NCI-H526 (cell line): ENCODE measurements around the gene ARHGEF25.
"Not testable (repeated sequence)": the region's sequence is repeated elsewhere in the genome, so short reads cannot be mapped to it uniquely, and the experiment has no call there.

Experiments
- DNase-seq, 2 experiments: peaks; one replicate each; lab custom pipeline; 2025; lab: John Stamatoyannopoulos, UW

Gene ARHGEF25

DNA sequence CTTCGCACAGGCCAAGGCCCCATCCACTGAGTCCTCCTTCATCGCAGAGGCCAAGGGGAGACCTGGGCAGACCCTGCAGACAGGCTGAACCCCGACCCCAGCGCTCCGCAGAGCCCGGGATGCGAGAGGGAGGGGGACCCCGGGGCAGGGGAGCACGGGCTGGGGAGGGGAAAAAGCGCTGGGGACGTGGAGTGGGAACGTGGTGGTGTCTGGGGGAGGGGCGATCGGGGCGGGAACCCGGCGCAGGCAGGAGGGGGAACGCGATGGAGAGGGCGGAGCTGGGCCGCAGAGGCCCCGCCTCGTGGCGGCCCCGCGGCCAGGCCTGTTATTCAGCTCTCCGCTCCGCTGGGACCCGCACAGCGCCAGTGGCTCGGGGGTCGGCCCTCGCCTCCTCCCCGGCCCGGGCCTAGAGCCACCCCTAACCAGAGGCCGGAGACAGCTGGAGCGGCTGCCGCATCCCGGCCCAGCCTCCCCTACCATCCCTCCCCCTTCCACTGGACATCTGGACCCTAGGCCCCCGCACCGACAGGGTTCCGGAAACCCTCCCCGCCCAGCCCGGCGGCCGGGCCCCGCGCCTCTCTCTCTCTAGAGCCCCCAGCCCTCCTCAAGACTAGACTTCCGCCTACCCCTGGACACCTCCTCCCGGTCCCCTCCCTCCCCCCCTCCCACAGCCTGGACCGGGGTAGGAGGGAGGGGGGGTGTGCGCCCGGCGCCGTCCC is at the start of gene ARHGEF25:
ARHGEF25 (plus strand) TSS at position 328 of the 719 bp plus-strand sequence. CDS start 460 bp downstream, outside the sequence.
- peak in 1 of 2 experiments; percentile 73 for DNase-seq

DNA sequence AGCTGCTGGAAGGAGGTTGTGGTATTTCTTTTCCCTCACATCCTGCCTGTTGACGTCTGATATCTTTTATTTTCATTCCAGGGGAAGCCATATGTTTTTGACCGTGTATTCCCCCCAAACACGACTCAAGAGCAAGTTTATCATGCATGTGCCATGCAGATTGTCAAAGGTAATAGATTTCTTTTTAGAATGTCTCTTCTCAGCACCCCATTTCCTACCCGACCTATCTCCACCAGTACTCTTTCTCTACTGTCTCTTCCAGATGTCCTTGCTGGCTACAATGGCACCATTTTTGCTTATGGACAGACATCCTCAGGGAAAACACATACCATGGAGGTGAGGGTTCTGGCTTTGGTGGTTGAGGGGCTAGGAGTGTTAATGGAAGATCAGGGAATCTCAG is 47.9 kb upstream of the ARHGEF25 start:
- DNase-seq, result no peak

DNA sequence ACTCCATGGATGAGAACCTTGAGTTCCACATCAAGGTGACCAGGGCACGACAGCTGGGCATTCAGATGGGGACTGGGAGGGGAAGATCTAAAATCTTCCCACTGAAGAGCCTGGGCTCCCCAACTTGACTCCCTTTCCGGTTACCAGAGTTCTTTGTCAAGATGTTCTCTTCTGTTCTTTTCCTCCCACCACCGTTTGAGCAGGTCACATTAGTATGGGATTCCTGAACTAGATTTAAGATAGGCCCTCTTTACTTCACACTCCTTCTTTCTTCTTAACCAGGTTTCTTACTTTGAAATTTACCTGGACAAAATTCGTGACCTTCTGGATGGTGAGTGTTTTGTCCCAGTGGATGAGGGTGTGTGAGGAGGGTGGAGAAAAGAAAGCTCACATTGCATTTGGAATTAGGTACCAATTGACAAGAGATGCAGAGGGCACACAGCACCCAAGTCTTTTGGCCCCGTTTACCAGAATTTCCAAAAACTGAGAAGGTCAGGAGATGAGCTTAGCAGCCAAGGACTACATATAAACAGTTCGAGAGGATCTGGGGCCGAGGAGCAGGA is 47.0 kb upstream of the ARHGEF25 start:
- DNase-seq, result no peak

DNA sequence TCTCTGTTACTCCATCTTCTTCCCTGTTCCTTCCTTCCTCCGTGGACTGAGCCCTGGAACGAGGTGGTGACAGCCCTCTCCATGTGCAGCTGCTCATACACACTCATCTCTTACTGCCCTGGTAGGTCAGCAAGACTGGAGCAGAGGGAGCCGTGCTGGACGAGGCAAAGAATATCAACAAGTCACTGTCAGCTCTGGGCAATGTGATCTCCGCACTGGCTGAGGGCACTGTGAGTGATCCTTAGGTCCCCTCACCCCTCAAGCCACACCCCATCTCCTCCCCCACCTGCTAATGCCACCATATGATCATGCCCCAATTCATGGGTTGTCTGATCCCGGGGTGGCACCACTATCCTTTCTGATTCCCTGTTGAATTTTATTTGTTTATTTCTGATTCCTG is 42.4 kb upstream of the ARHGEF25 start:
- DNase-seq, result no peak

DNA sequence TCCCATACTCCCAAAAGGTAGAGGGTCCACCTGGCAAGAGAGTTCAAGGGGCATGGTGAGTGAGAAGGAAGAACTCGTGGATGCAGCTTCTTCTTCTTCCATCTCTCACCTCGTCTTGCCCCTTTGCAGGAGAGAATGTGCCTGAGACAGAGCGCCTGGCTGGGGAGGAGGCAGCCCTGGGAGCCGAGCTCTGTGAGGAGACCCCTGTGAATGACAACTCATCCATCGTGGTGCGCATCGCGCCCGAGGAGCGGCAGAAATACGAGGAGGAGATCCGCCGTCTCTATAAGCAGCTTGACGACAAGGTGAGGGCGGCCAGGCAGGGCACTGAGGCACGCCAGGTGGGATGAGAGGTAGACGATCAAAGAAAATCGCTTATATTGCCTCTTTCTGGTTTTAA is 41.4 kb upstream of the ARHGEF25 start:
- no peak for DNase-seq

DNA sequence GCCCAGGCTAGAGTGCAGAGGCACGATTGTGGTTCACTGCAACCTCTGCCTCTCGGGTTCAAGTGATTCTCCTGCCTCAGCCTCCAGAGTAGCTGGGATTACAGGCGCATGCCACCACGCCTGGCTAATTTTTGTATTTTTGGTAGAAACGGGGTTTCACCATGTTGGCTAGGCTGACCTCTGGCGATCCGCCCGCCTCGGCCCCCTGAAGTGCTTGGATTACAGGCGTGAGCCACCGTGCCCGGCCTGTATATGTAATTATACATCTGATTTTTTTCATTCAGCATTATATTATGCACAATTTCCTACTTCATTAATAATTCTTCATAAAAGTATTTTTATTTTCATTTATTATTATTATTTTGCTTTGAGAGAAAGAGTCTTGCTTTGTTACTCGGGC is 40.8 kb upstream of the ARHGEF25 start:
- not testable (repeated sequence) for DNase-seq

DNA sequence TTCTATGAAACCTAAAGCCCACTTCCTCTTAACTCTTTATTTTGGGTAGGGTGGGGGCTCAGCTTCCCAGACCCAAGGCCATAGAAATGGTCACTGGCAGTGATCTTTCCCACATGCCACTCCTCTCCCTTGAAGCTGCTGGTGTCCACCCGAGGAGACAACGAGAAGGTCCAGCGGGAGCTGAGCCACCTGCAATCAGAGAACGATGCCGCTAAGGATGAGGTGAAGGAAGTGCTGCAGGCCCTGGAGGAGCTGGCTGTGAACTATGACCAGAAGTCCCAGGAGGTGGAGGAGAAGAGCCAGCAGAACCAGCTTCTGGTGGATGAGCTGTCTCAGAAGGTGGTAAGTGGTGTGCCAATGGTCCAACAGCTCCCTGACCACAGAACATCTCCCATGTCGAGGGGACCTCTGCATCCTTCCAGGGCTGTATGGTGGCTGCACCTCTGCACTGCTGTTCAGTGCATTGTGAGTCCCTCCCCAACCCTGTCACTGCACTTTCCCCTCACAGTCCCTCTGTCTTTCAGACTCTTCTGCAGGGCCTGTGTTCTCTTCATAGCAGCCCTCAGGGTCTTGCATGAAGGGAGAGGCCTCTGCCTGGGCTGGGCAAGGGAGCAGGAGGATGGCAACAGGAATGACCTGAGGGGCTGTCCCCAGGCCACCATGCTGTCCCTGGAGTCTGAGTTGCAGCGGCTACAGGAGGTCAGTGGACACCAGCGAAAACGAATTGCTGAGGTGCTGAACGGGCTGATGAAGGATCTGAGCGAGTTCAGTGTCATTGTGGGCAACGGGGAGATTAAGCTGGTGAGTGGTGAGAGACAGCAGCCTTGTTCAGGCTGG is 39.1 kb upstream of the ARHGEF25 start:
- DNase-seq, result no peak

DNA sequence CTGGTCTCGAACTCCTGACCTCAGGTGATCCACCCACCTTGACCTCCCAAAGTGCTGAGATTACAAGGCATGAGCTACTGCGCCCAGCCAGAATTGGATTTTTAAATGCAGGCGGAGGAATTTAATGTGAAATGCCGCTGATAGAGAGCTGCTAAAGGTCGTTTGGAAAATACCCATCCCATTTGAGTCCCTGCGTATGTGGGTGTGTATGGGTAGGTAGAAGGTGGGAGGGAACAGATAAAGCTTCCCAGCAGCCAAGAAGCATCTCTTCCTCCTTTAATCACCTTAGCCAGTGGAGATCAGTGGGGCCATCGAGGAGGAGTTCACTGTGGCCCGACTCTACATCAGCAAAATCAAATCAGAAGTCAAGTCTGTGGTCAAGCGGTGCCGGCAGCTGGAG is 36.4 kb upstream of the ARHGEF25 start:
- DNase-seq, result no peak

DNA sequence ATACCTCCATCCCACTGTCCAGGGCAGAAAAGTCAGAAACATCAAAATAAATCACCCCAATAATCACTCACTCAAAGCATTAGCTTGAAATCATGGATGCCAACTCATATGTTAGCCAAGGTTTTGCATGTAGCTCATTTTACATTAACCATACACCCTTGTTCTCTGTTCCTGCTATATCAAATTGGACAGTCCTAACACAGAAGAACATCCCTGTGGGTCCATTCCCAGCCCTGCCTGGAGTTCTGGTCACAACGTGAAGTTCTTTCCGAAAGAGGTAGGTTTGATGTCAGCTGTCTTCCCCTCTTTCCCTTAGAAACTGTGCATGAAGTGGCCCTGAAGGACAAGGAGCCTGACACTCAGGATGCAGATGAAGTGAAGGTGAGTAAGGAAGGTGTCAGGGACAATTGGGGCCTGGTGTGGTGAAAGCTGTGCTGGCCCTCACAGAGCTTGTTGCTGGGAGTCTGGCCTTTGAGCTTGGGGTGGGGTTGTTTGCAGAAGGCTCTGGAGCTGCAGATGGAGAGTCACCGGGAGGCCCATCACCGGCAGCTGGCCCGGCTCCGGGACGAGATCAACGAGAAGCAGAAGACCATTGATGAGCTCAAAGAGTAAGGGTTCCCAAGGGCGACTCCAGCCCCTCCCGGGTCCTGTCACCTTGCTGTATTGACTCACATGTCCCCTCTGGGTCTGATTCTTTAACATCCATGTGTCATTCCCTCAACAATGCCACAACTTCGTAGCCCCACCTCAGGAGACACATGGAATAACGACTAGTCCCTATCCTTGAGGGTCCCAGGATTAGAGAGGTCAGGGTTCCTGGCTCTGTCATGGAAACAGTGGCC is 35.2 kb upstream of the ARHGEF25 start:
- DNase-seq, result no peak

DNA sequence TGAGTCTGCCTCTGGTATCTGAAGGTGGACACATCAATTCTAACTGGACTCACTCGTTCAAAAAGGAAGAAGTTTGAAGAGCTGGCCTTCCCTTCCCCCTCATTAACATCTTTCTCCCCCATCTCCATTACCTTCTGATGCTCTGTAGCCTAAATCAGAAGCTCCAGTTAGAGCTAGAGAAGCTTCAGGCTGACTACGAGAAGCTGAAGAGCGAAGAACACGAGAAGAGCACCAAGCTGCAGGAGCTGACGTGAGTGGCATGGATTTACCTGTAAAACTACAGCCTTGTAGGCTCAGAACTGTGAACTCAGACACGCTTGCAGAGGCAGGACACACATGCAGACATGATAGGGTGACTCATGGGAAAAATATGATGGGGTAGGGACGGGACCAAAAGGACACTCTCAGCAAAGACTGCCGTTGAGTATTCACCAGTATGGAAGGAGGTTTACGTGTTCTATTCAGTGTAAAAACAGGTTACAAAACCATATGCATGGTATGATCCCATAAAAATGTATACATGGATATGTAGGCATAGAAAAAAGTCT is 34.5 kb upstream of the ARHGEF25 start:
- DNase-seq, result no peak

DNA sequence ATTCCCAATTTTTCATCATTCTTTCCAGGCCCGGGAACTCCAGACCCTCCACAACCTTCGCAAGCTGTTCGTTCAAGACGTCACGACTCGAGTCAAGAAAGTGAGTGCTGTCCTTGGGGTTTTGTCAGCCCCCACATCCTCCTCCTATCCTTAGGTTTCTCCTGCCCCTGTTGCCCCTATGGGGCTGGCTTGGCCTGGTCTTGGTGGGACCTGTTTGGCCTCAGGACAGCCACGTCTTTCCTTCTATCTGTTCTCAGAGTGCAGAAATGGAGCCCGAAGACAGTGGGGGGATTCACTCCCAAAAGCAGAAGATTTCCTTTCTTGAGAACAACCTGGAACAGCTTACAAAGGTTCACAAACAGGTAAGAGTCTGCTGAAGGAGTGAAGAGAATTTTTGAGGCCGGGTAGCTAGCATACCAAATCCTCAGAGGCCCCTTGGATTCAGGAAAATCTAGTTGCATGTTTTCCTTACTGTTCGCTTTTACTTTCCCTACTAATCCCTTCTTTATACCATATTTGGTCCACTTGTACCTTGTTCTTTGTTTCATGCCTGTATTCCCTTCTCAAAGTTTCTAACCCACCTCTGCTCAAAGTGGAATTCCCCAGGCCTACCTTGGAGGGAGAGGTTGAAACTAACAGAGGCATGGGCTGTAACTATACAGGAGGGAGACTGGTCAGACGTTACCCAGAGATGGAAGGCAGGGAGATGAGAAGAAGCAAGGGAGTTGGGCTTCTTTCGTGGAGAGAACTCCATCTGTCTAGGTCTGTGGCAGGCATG is 33.1 kb upstream of the ARHGEF25 start:
- no peak for DNase-seq

DNA sequence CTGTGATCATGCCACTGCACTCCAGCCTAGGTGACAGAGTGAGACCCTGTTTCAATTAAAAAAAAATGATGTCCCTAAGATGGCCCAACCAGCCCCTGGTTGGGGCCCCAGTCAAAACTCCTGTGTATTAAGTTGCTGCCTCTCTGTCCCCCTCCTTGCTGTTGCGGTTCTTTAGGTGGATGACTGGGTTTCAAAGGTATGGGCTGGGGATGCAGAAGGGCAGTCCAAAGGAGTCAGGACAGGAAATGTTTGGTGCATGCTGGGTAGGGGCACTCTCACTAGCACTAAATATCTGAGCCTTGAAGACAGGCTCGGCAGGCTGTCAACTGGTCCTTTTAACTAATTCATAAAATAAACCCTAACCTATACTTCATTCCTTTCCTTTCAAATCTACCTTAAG is 32.2 kb upstream of the ARHGEF25 start:
- DNase-seq, result no peak

DNA sequence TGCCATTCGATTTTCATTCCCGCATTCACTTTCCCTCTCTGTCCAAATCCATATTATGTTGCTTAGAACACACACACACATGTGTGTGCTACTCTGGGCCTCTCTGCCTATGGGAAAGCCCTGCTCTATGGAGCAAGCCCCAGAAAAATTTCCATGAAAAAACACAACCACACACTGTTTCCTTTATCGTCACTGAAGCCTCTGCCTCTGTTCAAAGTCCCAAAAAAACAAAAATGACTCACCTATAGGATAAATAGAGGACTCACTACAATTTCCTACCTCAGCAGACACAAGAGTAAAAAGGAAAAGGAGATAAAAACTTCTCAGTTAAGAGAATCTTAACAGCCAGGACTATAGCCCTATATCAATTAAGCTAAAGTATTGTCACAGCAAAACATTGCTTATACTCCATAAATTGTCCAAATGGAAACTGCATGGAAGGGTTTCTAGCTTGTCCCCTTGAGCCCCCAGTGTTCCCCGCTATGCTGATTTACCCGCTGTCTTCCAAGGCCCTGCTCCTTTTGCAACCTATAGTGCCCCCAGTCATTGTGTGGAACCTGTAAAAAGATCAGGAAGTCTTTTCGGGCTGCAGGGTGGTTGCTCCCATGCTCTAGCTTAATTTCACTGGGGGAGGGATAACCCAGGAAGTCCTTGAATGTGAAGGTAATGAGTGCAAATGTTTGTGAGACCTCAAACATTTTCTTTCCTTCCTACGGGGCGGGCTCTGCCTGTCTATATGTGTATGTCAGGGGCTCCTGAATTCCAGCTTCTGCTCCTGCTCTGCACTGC is 31.4 kb upstream of the ARHGEF25 start:
- DNase-seq, result no peak

DNA sequence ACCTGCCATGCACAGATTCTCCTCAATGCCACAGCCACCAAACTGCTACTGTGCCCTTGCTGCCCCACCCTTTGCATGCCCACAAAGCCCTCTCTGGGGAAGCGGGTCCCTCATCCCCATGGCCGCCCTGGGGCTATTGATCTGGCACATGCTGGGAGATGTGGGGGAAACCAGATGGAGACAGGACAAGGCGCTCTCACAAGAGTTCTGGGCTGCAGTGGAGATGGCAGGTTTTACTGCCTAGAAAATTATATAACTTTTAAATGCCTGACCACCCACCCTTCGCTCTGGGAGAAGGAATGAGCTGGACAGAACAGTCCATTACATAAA is 30.8 kb upstream of the ARHGEF25 start:
- DNase-seq, result no peak

DNA sequence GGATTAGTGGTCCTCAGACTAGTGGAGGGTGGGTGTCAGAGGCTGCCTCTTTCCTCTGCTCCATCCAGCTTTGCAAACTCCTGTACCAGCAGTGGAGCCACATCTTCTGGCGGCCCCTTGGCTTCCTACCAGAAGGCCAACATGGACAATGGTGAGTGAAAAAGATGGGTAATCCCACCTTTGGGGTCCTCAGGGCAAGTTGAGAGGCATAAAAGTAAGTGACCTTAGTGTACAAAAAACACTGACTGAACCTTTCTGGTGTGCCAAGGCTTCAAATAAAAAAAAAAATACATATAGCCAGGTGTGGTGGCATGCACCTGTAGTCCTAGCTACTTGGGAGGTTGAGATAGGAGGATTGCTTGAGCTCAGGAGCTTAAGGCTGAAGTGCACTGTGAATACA is 29.4 kb upstream of the ARHGEF25 start:
- DNase-seq, result no peak

DNA sequence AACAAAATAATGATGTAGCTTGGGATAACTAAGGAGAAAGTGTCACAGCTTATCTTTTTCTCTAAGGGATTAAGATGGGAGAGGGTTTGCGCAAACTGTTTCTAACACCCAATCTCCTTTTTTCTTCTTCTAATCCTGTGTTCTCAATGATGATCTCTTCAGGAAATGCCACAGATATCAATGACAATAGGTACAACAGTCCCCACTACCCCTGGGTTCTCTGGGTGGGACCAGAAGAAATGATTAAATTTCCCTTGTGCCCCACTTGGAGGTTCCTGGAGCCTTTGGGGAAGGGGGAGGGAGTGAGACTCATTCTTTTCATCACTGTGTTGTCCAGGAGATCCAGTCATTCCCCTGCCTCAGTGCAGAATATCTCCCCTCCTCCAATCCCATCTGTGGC is 28.8 kb upstream of the ARHGEF25 start:
- no peak for DNase-seq

DNA sequence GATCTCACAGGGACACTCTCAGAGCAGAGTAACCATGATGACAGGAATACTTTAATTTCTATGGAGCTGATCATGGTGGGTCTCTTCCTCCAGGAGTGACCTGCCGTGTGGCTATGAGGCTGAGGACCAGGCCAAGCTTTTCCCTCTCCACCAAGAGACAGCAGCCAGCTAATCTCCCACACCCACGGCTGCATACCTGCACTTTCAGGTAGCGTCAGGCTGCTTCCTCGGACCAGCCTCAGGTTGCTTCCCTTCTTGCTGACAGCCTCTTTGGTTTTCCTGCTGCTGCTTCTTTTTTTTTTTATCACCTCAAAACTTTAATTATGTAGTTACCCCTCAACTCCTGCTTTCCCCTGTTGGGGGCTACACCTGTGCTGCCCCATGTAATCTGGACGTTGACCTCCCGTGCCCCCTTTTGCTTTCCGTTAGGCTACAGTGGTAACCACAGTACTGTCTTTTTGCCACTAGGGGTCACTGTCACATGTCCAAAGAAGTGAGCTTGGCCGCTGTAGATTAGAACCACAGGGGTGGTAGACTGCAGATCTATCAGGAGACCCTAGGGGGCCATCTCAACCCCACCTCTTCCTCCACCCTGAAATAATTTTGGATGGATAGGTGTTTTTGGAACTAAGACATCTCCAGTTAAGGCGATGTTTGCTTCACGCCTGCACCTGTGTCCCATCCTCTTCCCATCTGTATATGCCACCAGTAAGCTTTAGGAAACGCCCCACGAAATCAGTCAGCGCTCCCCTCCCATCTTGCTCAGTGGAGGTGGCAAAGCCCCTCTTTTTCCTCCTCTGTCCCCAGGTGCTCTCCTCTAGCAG is 28.0 kb upstream of the ARHGEF25 start:
- DNase-seq, result peak; percentile 57 to 88

DNA sequence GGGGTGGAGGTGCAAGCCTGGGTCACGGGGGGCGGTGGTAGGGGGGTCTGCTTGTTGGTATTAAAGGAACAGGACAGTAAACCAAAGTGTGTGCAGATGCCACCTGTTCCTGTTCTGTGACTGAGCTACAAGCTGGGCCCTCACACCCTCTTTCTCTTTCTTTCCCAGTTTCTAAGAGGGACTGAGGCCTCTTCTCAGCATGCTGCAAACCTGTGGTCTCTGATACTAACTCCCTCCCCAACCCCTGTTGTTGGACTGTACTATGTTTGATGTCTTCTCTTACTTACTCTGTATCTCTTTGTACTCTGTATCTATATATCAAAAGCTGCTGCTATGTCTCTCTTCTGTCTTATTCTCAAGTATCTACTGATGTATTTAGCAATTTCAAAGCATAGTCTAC is 27.2 kb upstream of the ARHGEF25 start:
- no peak for DNase-seq

DNA sequence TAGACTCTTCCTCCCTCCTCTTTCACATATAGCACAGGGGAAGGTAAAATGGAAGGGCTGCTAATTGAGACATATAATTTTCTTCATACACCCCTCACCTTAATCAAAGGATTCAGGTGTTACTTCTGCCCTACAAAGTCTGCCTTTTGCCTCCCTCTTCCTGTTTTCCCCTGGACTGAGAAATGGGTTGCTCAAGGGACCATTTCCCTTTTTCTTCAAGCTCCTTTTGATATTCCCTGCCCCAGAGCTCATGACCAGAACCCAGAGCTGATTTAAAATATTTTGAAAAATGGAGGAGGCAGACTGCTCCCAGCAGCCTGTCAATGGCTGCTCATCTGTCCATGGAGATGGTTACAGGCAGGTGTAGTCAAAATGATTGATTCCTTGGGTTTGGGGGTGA is 26.5 kb upstream of the ARHGEF25 start:
- no peak for DNase-seq

DNA sequence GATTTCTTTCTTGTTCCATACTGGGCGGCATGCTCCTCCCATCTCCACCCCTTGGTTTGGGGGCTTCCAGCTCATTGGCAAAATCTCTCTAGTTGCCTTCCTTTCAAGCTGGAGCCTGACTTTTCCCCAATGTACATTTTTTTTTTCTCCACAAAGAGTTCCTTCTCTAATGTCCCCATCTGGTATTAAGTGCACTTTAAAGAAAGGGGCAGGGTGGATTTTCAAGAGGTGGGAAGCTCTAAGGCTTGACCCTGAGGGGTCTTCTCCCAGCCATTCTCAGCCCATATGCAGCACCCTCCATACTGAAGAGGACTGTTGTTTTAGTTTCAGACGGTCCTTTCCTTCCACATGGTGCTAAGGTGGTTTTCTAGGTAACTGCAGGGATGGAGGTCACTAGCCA is 26.1 kb upstream of the ARHGEF25 start:
- no peak for DNase-seq
